WTC11 (cell line): Measurements from ENCODE around the gene LYG1.
A peak's percentile ranks its signal among the peaks of the same experiment; 100 is the strongest.

Experiments
- ATF1 ChIP-seq: sonication (generic); formaldehyde crosslinking; IDR thresholded peaks from 2 replicates; pipeline ENCODE4 v1.8.1; 2023; ENCODE audit warnings: mild to moderate bottlenecking, moderate library complexity, missing genetic modification reagents
- E2F5 ChIP-seq: sonication (generic); formaldehyde crosslinking; IDR thresholded peaks from 2 replicates; pipeline ENCODE4 v1.8.1; 2022; ENCODE audit warnings: mild to moderate bottlenecking, moderate library complexity, missing genetic modification reagents
- IRF2 ChIP-seq: sonication (generic); formaldehyde crosslinking; IDR thresholded peaks from 2 replicates; pipeline ENCODE4 v1.8.0; 2022; ENCODE audit warnings: low read depth, missing genetic modification reagents, borderline replicate concordance
- NFYB ChIP-seq: sonication (generic); formaldehyde crosslinking; conservative IDR thresholded peaks from 2 replicates; pipeline ENCODE4 v1.8.0; 2022; ENCODE audit warnings: low read depth, missing genetic modification reagents
- TCF7 ChIP-seq: sonication (generic); formaldehyde crosslinking; IDR thresholded peaks from 2 replicates; pipeline ENCODE4 v1.8.0; 2022; ENCODE audit warnings: mild to moderate bottlenecking, low read depth, missing genetic modification reagents, moderate library complexity
- ZNF396 ChIP-seq: fragments of 250-450 bp; sonication (Bioruptor Pico); IDR thresholded peaks from 2 replicates; pipeline ENCODE4 v1.8.0; 2021; ENCODE audit warnings: mild to moderate bottlenecking, moderate library complexity, borderline replicate concordance
- TF ChIP-seq, protein P1 (sequence below): fragments of 200-600 bp; IDR thresholded peaks from 2 replicates; pipeline ENCODE4 v1.8.0; 2022; ENCODE audit warnings: antibody characterized with exemption

- TF ChIP-seq, protein P1, sequence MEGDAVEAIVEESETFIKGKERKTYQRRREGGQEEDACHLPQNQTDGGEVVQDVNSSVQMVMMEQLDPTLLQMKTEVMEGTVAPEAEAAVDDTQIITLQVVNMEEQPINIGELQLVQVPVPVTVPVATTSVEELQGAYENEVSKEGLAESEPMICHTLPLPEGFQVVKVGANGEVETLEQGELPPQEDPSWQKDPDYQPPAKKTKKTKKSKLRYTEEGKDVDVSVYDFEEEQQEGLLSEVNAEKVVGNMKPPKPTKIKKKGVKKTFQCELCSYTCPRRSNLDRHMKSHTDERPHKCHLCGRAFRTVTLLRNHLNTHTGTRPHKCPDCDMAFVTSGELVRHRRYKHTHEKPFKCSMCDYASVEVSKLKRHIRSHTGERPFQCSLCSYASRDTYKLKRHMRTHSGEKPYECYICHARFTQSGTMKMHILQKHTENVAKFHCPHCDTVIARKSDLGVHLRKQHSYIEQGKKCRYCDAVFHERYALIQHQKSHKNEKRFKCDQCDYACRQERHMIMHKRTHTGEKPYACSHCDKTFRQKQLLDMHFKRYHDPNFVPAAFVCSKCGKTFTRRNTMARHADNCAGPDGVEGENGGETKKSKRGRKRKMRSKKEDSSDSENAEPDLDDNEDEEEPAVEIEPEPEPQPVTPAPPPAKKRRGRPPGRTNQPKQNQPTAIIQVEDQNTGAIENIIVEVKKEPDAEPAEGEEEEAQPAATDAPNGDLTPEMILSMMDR = no peak
- TF ChIP-seq ATF1 (CRISPR knock-in tag) (no peak), ZNF396 (CRISPR knock-in tag) (no peak), NFYB (no peak), E2F5 (CRISPR knock-in tag) (0 out of 2 replicates have a peak, but pooled peaks have one; percentile 48), TCF7 (CRISPR knock-in tag) (no peak), IRF2 (CRISPR knock-in tag) (no peak)
Observed at GRCh38 chr2:99335911-99336803, 35.2 kb upstream of the LYG1 start, which contains the start of gene TXNDC9.
